HepG2 (cell line): ENCODE results near the gene ALK.

Experiments
- CEBPG ChIP-seq: IDR thresholded peaks from 2 replicates; pipeline ENCODE4 v1.6.1; 2016
- KAT7 ChIP-seq: IDR thresholded peaks from 2 replicates; pipeline ENCODE4 v1.6.1; 2018; ENCODE audit warnings: borderline replicate concordance, missing compliant biosample characterization
- LBX2 ChIP-seq: sonication (generic); formaldehyde crosslinking; IDR thresholded peaks from 2 replicates; pipeline ENCODE4 v1.5.0; 2020; ENCODE audit warnings: missing genetic modification reagents, mild to moderate bottlenecking, borderline replicate concordance
- NFIC ChIP-seq: IDR thresholded peaks from 2 replicates; pipeline ENCODE4 v1.6.1; 2012; ENCODE audit warnings: mild to moderate bottlenecking, low read length, inconsistent platforms
- NPAS2 ChIP-seq: sonication (generic); formaldehyde crosslinking; IDR thresholded peaks from 2 replicates; pipeline ENCODE4 v1.8.0; 2022; ENCODE audit warnings: mild to moderate bottlenecking, missing genetic modification reagents, borderline replicate concordance
- SMC3 ChIP-seq: IDR thresholded peaks from 2 replicates; pipeline ENCODE4 v1.6.1; 2011; ENCODE audit warnings: low read length, improper control_type of control experiment
- SNAPC4 ChIP-seq: sonication (generic); formaldehyde crosslinking; IDR thresholded peaks from 2 replicates; pipeline ENCODE4 v1.4.0; 2020; ENCODE audit warnings: mild to moderate bottlenecking, missing genetic modification reagents
- TF ChIP-seq, protein P1 (sequence below): sonication (generic); formaldehyde crosslinking; IDR thresholded peaks from 2 replicates; pipeline ENCODE4 v1.5.0; 2020; ENCODE audit warnings: missing genetic modification reagents
- TF ChIP-seq, protein P2 (sequence below): sonication (generic); formaldehyde crosslinking; IDR thresholded peaks from 2 replicates; pipeline ENCODE4 v1.5.0; 2020; ENCODE audit warnings: mild to moderate bottlenecking, missing genetic modification reagents, moderate library complexity

DNA sequence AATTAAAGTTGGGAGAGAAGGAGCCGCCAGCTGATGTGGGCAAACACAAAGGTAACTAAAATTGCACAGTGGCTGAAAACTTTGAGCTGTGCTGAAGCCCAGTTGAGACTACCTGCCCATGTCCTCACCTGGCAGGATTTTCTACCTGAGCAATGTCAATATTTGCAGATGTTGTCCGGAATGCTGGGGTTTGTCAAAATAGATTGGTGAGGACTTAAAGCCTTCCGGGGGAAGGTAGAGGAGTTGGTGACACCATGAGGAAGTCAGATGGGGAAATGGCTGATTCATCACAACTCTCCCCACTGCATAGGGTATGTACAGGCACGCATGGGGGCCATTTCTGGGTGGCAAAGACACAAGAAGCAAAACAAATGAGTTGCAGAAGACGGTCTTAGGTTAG, 114.9 kb downstream of the ALK start:
- TF ChIP-seq KAT7 (CRISPR knock-in tag): no peak
- TF ChIP-seq LBX2: no peak
- TF ChIP-seq, protein P1, sequence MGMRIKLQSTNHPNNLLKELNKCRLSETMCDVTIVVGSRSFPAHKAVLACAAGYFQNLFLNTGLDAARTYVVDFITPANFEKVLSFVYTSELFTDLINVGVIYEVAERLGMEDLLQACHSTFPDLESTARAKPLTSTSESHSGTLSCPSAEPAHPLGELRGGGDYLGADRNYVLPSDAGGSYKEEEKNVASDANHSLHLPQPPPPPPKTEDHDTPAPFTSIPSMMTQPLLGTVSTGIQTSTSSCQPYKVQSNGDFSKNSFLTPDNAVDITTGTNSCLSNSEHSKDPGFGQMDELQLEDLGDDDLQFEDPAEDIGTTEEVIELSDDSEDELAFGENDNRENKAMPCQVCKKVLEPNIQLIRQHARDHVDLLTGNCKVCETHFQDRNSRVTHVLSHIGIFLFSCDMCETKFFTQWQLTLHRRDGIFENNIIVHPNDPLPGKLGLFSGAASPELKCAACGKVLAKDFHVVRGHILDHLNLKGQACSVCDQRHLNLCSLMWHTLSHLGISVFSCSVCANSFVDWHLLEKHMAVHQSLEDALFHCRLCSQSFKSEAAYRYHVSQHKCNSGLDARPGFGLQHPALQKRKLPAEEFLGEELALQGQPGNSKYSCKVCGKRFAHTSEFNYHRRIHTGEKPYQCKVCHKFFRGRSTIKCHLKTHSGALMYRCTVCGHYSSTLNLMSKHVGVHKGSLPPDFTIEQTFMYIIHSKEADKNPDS (CRISPR knock-in tag): no peak
- no peak for TF ChIP-seq CEBPG
- no peak for TF ChIP-seq SMC3
- no peak for TF ChIP-seq SNAPC4 (CRISPR knock-in tag)
- TF ChIP-seq, protein P2, sequence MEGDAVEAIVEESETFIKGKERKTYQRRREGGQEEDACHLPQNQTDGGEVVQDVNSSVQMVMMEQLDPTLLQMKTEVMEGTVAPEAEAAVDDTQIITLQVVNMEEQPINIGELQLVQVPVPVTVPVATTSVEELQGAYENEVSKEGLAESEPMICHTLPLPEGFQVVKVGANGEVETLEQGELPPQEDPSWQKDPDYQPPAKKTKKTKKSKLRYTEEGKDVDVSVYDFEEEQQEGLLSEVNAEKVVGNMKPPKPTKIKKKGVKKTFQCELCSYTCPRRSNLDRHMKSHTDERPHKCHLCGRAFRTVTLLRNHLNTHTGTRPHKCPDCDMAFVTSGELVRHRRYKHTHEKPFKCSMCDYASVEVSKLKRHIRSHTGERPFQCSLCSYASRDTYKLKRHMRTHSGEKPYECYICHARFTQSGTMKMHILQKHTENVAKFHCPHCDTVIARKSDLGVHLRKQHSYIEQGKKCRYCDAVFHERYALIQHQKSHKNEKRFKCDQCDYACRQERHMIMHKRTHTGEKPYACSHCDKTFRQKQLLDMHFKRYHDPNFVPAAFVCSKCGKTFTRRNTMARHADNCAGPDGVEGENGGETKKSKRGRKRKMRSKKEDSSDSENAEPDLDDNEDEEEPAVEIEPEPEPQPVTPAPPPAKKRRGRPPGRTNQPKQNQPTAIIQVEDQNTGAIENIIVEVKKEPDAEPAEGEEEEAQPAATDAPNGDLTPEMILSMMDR (CRISPR knock-in tag): no peak
- TF ChIP-seq NPAS2 (CRISPR knock-in tag): no peak
- no peak for TF ChIP-seq NFIC
